H1 (cell line): ENCODE measurements around the gene ZNF69. TPM values are rescaled to one million over a fixed set of nuclear protein-coding genes. Genes with fewer than 3 reads are reported as not detected.

Source experiments
- CTCF ChIA-PET: fragments of 300-600 bp; sonication (Branson Sonifier 250); formaldehyde crosslinking; loops from one replicate; lab custom pipeline; 2021; ENCODE audit not compliant: partially characterized antibody; lab: Charles Lee
- POLR2A ChIA-PET: fragments of 300-600 bp; sonication (Branson Sonifier 250); formaldehyde crosslinking; loops from one replicate; lab custom pipeline; 2021; ENCODE audit warnings: inconsistent platforms; ENCODE audit not compliant: partially characterized antibody; lab: Charles Lee
- DNase-seq, 2 experiments: peaks; one replicate each; pipeline versions ENCODE4 v3.0.0 to v3.0.0-alpha.2; 2010 to 2022; ENCODE audit warnings: low spot score in 2 of 2, low read depth in 1 of 2, mixed read lengths in 1 of 2
- FAIRE-seq: peaks from 2 replicates; lab custom pipeline; 2011; peaks lifted over from hg19 to GRCh38; lab: Jason Lieb, UNC
- H2AFZ ChIP-seq: 2 replicates; pipeline ENCODE4 v1.8.1; 2012; ENCODE audit warnings: low read length, inconsistent platforms
- H2AK5ac ChIP-seq: 2 replicates; pipeline ENCODE4 v1.6.1; 2013; ENCODE audit warnings: low read depth, low read length
- H2BK120ac ChIP-seq: replicated peaks from 2 replicates; pipeline ENCODE3; 2013; ENCODE audit warnings: low read depth, low read length, inconsistent platforms
- H2BK12ac ChIP-seq: 2 replicates; pipeline ENCODE4 v1.6.1; 2013; ENCODE audit warnings: low read depth, low read length
- H2BK15ac ChIP-seq: 2 replicates; pipeline ENCODE4 v1.6.1; 2013; ENCODE audit warnings: low read length
- H2BK20ac ChIP-seq: 2 replicates; pipeline ENCODE4 v1.6.1; 2013; ENCODE audit warnings: low read length
- H2BK5ac ChIP-seq: 2 replicates; pipeline ENCODE4 v1.6.1; 2013; ENCODE audit warnings: low read depth, low read length
- H3K14ac ChIP-seq: 2 replicates; pipeline ENCODE4 v1.6.1; 2013; ENCODE audit warnings: inconsistent platforms; ENCODE audit not compliant: insufficient read length
- H3K18ac ChIP-seq: 2 replicates; pipeline ENCODE4 v1.6.1; 2013; ENCODE audit warnings: low read length; ENCODE audit errors: extremely low read depth
- H3K23ac ChIP-seq: 2 replicates; pipeline ENCODE4 v1.6.1; 2013; ENCODE audit warnings: inconsistent platforms; ENCODE audit not compliant: insufficient read length
- H3K23me2 ChIP-seq: 2 replicates; pipeline ENCODE4 v1.6.1; 2013; ENCODE audit warnings: low read depth, low read length
- H3K27ac ChIP-seq: 2 replicates; pipeline ENCODE4 v1.6.1; 2011; ENCODE audit warnings: low read depth, low read length, inconsistent platforms
- H3K27me3 ChIP-seq, 4 experiments: replicated peaks in 1 of 4; 1 replicate in 1 of 4; 2 replicates in 3 of 4; pipeline versions ENCODE4 v1.6.1 to v1.8.1; 2011 to 2013; ENCODE audit warnings: low read length in 3 of 4, mild to moderate bottlenecking in 3 of 4, inconsistent platforms in 2 of 4, mixed read lengths in 2 of 4, moderate library complexity in 1 of 4; ENCODE audit not compliant: control insufficient read depth in 3 of 4, insufficient read depth in 3 of 4; ENCODE audit errors: extremely low read depth in 1 of 4
- H3K36me3 ChIP-seq, 4 experiments: 2 replicates each; pipeline versions ENCODE4 v1.6.1 to v1.8.1; 2011 to 2013; ENCODE audit warnings: mild to moderate bottlenecking in 4 of 4, low read length in 3 of 4, moderate library complexity in 2 of 4, control low read depth in 1 of 4, inconsistent platforms in 1 of 4; ENCODE audit not compliant: insufficient read depth in 4 of 4, control insufficient read depth in 2 of 4
- H3K4ac ChIP-seq: replicated peaks from 2 replicates; pipeline ENCODE3; 2013; ENCODE audit warnings: low read length, low read depth, mixed read lengths, inconsistent platforms; ENCODE audit not compliant: insufficient read length
- H3K4me1 ChIP-seq, 4 experiments: replicated peaks in 1 of 4; 1 replicate in 1 of 4; 2 replicates in 3 of 4; pipeline versions ENCODE4 v1.6.1 to v1.8.1; 2011 to 2013; ENCODE audit warnings: low read length in 3 of 4, inconsistent platforms in 2 of 4, mixed read lengths in 1 of 4; ENCODE audit not compliant: insufficient read depth in 4 of 4, control insufficient read depth in 3 of 4
- H3K4me2 ChIP-seq, 2 experiments: 2 replicates each; pipeline versions ENCODE4 v1.6.1 to v1.8.1; 2011 to 2013; ENCODE audit warnings: low read depth in 2 of 2, low read length in 2 of 2, control low read depth in 1 of 2, inconsistent platforms in 1 of 2, mild to moderate bottlenecking in 1 of 2; ENCODE audit not compliant: insufficient read depth in 1 of 2
- H3K4me3 ChIP-seq, 4 experiments: fragments of 200-600, 300-600 bp in 1 of 4; sonication (generic), shearing (Covaris generic), sonication (Bioruptor Twin) in 1 of 4; 2 replicates each; pipeline versions ENCODE4 v1.5.1 to v1.8.1; 2011 to 2016; ENCODE audit warnings: low read length in 4 of 4, low read depth in 3 of 4, control low read depth in 2 of 4, inconsistent platforms in 2 of 4, mild to moderate bottlenecking in 2 of 4, mixed read lengths in 1 of 4, moderate library complexity in 1 of 4; ENCODE audit not compliant: insufficient read depth in 2 of 4; ENCODE audit errors: extremely low read depth in 1 of 4
- H3K56ac ChIP-seq: replicated peaks from 2 replicates; pipeline ENCODE3; 2013; ENCODE audit warnings: low read depth, mild to moderate bottlenecking, mixed read lengths, low read length, inconsistent platforms; ENCODE audit not compliant: insufficient read length
- H3K79me1 ChIP-seq: 2 replicates; pipeline ENCODE4 v1.6.1; 2013; ENCODE audit warnings: low read depth, low read length, control low read depth
- H3K79me2 ChIP-seq, 2 experiments: 2 replicates each; pipeline versions ENCODE4 v1.6.1 to v1.8.1; 2012 to 2013; ENCODE audit warnings: low read length in 2 of 2, mild to moderate bottlenecking in 2 of 2, inconsistent platforms in 1 of 2; ENCODE audit not compliant: insufficient read depth in 2 of 2, control insufficient read depth in 1 of 2
- H3K9ac ChIP-seq, 4 experiments: replicated peaks in 1 of 4; 1 replicate in 1 of 4; 2 replicates in 3 of 4; pipeline versions ENCODE4 v1.6.1 to v1.8.1; 2011 to 2013; ENCODE audit warnings: low read depth in 3 of 4, low read length in 3 of 4, control low read depth in 2 of 4, mild to moderate bottlenecking in 2 of 4, moderate library complexity in 2 of 4, inconsistent platforms in 1 of 4; ENCODE audit errors: extremely low read depth in 1 of 4
- H3K9me3 ChIP-seq, 2 experiments: 2 replicates each; pipeline versions ENCODE4 v1.6.1 to v1.8.1; 2012 to 2013; ENCODE audit warnings: mild to moderate bottlenecking in 2 of 2, moderate library complexity in 2 of 2, control low read depth in 1 of 2, inconsistent platforms in 1 of 2, low read depth in 1 of 2, low read length in 1 of 2, mixed read lengths in 1 of 2; ENCODE audit not compliant: insufficient read depth in 2 of 2
- H4K20me1 ChIP-seq, 2 experiments: replicated peaks in 1 of 2; 2 replicates each; pipeline versions ENCODE3 to v1.8.1; 2011 to 2013; ENCODE audit warnings: inconsistent platforms in 2 of 2, low read length in 2 of 2, mild to moderate bottlenecking in 1 of 2; ENCODE audit not compliant: insufficient read depth in 2 of 2, control insufficient read depth in 1 of 2
- H4K5ac ChIP-seq: 2 replicates; pipeline ENCODE4 v1.6.1; 2013; ENCODE audit warnings: low read length, low read depth, mixed read lengths, inconsistent platforms; ENCODE audit not compliant: insufficient read length
- H4K8ac ChIP-seq: 2 replicates; pipeline ENCODE4 v1.8.0; 2013; ENCODE audit warnings: mild to moderate bottlenecking, moderate library complexity, low read length, inconsistent platforms; ENCODE audit not compliant: insufficient read depth; ENCODE audit errors: extremely low read depth
- H4K91ac ChIP-seq: replicated peaks from 2 replicates; pipeline ENCODE3; 2013; ENCODE audit warnings: low read length, mixed read lengths, inconsistent platforms; ENCODE audit not compliant: insufficient read length
- CTBP2 ChIP-seq: IDR thresholded peaks from 2 replicates; pipeline ENCODE4 v1.7.0; 2011; ENCODE audit warnings: borderline replicate concordance, mild to moderate bottlenecking, moderate library complexity, mixed read lengths, low read length; ENCODE audit not compliant: insufficient read depth, insufficient read length
- EGR1 ChIP-seq: IDR thresholded peaks from 2 replicates; pipeline ENCODE4 v1.6.1; 2011; ENCODE audit warnings: low read depth, low read length, borderline replicate concordance
- JUN ChIP-seq: IDR thresholded peaks from 2 replicates; pipeline ENCODE4 v1.6.1; 2011; ENCODE audit warnings: low read depth, mild to moderate bottlenecking, improper control_type of control experiment, low read length
- KDM1A ChIP-seq: fragments of 200-600, 300-600 bp; sonication (generic); IDR thresholded peaks from 2 replicates; pipeline ENCODE4 v1.7.1; 2016; ENCODE audit warnings: mild to moderate bottlenecking, low read length, borderline replicate concordance
- POLR2A ChIP-seq, 2 experiments: IDR thresholded peaks; 1 replicate in 1 of 2; 2 replicates in 1 of 2; pipeline ENCODE4 v1.6.1; 2011; ENCODE audit warnings: low read depth in 2 of 2, low read length in 2 of 2, mild to moderate bottlenecking in 2 of 2; ENCODE audit errors: control extremely low read depth in 1 of 2
- SIRT6 ChIP-seq: IDR thresholded peaks from one replicate; pipeline ENCODE4 v1.7.1; 2012; ENCODE audit warnings: low read length, inconsistent platforms
- SRF ChIP-seq: IDR thresholded peaks from 2 replicates; pipeline ENCODE4 v1.6.1; 2011; ENCODE audit warnings: mild to moderate bottlenecking, low read depth, low read length, moderate library complexity
- TEAD4 ChIP-seq: IDR thresholded peaks from 2 replicates; pipeline ENCODE4 v1.6.1; 2012; ENCODE audit warnings: low read depth, low read length, inconsistent platforms, mixed read lengths
- WGBS, 2 experiments: shearing (Covaris generic) in 1 of 2; methylation state at CpG; one replicate each; pipeline versions ENCODE4 v1.1.6 to v1.1.7; 2013 to 2015; ENCODE audit warnings: low lambda C conversion rate in 2 of 2, mixed read lengths in 2 of 2, inconsistent platforms in 1 of 2, low coverage in 1 of 2, missing lambda C conversion rate in 1 of 2; ENCODE audit not compliant: insufficient replicate concordance in 2 of 2, insufficient coverage in 1 of 2, insufficient read length in 1 of 2; ENCODE audit errors: extremely low coverage in 1 of 2, missing lambda C conversion rate in 1 of 2; 5-methylcytosine and 5-hydroxymethylcytosine counted together
- polyA plus RNA-seq, 7 experiments: library from polyadenylated mRNA; depleted of rRNA in 3 of 7; stranded (reverse) in 5 of 7; unstranded in 2 of 7; fragments of >200 nt in 5 of 7; fragments of 200-250 nt in 2 of 7; gene quantifications; 1 replicate in 5 of 7; 2 replicates in 1 of 7; 4 replicates in 1 of 7; pipeline versions ENCODE4 v1.2.1 to v1.2.3, GENCODE V29; 2011 to 2013; ENCODE audit warnings: missing spikeins in 2 of 7, mixed read lengths in 2 of 7
- total RNA-seq: library from RNA; stranded (reverse); fragmentation: NEBNext Ultra II Directional; extraction: Animal tissue kit (Norgen Biotek cat#: 25700); gene quantifications from 2 replicates; pipeline ENCODE4 v1.2.1, GENCODE V29; 2021
- TF ChIP-seq, protein P1 (sequence below): IDR thresholded peaks from 2 replicates; pipeline ENCODE4 v1.6.1; 2011; ENCODE audit warnings: low read length, improper control_type of control experiment

ZNF69 gene
- total and polyA plus RNA-seq, 2 of the 8 experiments (the other 6 are each of a cell fraction or from before 2014, with no cell fraction given): 5.6 to 22.8 TPM

- H3K4me3 ChIP-seq: no peak overlapping the region
- WGBS, 2 experiments: 95% methylated on average over 4 of the region's 4 CpGs; no CpG with 5 or more reads in 1 of the 2 experiments
- TF ChIP-seq EGR1 (no peak), JUN (no peak), TEAD4 (peak; percentile 39; the same call in 1 of the 2 replicates), SIRT6 (no peak), KDM1A (peak; percentile 80), SRF (no peak), CTBP2 (no peak), POLR2A (IDR thresholded peaks at IDR 0.05; ENCODE audit: control extremely low read depth in 1 of 2, low read depth in 2 of 2, low read length in 2 of 2) (no peak)
- TF ChIP-seq, protein P1, sequence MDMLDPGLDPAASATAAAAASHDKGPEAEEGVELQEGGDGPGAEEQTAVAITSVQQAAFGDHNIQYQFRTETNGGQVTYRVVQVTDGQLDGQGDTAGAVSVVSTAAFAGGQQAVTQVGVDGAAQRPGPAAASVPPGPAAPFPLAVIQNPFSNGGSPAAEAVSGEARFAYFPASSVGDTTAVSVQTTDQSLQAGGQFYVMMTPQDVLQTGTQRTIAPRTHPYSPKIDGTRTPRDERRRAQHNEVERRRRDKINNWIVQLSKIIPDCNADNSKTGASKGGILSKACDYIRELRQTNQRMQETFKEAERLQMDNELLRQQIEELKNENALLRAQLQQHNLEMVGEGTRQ: no peak
- no peak overlapping the region for H2BK15ac ChIP-seq
- DNase-seq: no peak
- H4K8ac ChIP-seq: no peak overlapping the region
- H3K18ac ChIP-seq: no peak overlapping the region
- no peak overlapping the region for H2BK20ac ChIP-seq
- no peak overlapping the region for H3K4me2 ChIP-seq
- H3K23ac ChIP-seq: no peak overlapping the region
- H3K4ac ChIP-seq: no peak overlapping the region
- no peak overlapping the region for H3K9ac ChIP-seq
- H3K27ac ChIP-seq: no peak overlapping the region
- H4K20me1 ChIP-seq: no peaks in the 10 kb centered on the region
- no peak overlapping the region for H3K14ac ChIP-seq
- H2BK12ac ChIP-seq: no peak overlapping the region
- no peak overlapping the region for H4K91ac ChIP-seq
- FAIRE-seq: no peak
- ChIA-PET POLR2A (no interaction called here), CTCF (no interaction called here)
- H2BK120ac ChIP-seq: no peak overlapping the region
- no peaks in the 10 kb centered on the region for H3K4me1 ChIP-seq
- H3K36me3 ChIP-seq: peaks cover 10 to 76% (median 34%) of the 10 kb centered on the region in 4 experiments; a peak in 7 of 8 replicates
- no peak overlapping the region for H4K5ac ChIP-seq
- H2BK5ac ChIP-seq: no peak overlapping the region
- H3K9me3 ChIP-seq: peaks cover 87 to 94% of the 10 kb centered on the region in 2 experiments
- no peak overlapping the region for H2AFZ ChIP-seq
- H3K23me2 ChIP-seq: no peaks in the 10 kb centered on the region
- no peak overlapping the region for H3K56ac ChIP-seq
- no peaks in the 10 kb centered on the region for H3K27me3 ChIP-seq
- H3K79me1 ChIP-seq: no peaks in the 10 kb centered on the region; the same call in 1 of the 2 replicates
- H3K79me2 ChIP-seq: peaks cover 0 to 4% of the 10 kb centered on the region in 2 experiments; a peak in 2 of 4 replicates
- H2AK5ac ChIP-seq: no peak overlapping the region
These were observed 61.6 kb downstream of the ZNF69 start for GRCh38 chr19:11949201-11949600.
